ENCODE measurements around the gene C2orf81. TPM values are rescaled to one million over a fixed set of nuclear protein-coding genes. Genes with fewer than 3 reads are reported as not detected.

C2orf81 gene
- total RNA-seq, 1 experiment from 2014 or later, result 2.9 TPM

- no peak for TF ChIP-seq ZNF512 (CRISPR knock-in tag; IDR thresholded peaks at IDR 0.05; ENCODE audit: borderline replicate concordance)
- TF ChIP-seq JUN (CRISPR knock-in tag; IDR thresholded peaks at IDR 0.05), result no peak
Observed at GRCh38 chr2:74447230-74447999, 26.0 kb upstream of the C2orf81 start (continued).

DNA sequence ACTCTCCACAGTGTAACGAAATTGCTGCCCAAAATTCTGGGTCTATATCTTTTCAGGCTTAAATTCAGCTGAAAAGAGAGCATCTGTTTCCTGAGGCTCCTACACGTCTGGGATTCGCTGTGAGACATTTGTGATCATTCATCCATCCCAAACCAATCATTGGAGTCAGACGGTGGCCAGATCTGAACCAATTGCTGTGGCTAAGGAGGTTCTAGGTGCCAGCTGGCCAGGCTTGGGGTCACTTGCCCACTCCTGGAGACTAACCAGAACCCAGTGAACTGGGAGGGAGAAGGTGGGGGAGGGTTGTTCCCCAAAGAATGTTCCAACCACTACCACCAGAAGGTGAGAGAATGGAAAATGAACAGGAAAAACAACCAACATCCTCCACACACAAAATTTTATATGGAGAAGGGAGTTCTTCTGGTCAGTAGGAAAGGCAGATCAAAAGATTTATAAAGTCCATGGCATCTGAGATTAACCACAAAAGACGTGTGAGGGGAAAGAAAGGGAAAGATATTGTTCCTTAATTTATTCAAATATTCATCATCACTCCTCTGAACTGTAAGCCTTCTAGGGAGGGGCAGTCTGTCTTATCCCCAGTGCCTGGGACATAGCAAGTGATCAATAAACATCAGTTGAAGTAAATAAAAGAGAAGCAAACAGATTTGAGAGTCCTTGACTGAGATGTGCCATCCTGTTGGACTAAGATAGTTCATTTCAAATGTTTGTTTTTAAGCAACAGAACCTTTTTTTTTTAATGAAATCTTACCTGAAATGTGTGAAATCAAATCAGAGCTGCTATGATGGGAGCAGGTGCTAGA is 23.3 kb upstream of the C2orf81 start:
- Mint-ChIP-seq H3K27me3 (ENCODE audit: low read depth) (peaks cover 16% of the 10 kb centered on the region), H3K9me3 (no peaks in the 10 kb centered on the region), H3K27ac (no peak overlapping the region; the same call in 1 of the 2 replicates)

More for the DNA sequence above, 23.3 kb upstream of the C2orf81 start:
- DNase-seq (ENCODE audit: low spot score) (no peak), ATAC-seq (no peak)
- Mint-ChIP-seq H3K4me1 (peaks cover 14% of the 10 kb centered on the region), H3K4me3 (no peak overlapping the region), H3K36me3 (no peaks in the 10 kb centered on the region)
- ChIA-PET POLR2A (interaction anchor here (1.4 kb wide), 1 partner anchor 14 kb away, joined by 3 read pairs; the partner anchor contains the start of gene WBP1), CTCF (interaction anchor here (0.8 to 1.1 kb wide), 2 partner anchors 53 to 110 kb away, joined by 3 to 4 read pairs; no protein-coding TSS in a partner anchor)
- no peak for TF ChIP-seq NFYB (CRISPR knock-in tag; conservative IDR thresholded peaks at IDR 0.05; ENCODE audit: low read depth)
- TF ChIP-seq, protein P1, sequence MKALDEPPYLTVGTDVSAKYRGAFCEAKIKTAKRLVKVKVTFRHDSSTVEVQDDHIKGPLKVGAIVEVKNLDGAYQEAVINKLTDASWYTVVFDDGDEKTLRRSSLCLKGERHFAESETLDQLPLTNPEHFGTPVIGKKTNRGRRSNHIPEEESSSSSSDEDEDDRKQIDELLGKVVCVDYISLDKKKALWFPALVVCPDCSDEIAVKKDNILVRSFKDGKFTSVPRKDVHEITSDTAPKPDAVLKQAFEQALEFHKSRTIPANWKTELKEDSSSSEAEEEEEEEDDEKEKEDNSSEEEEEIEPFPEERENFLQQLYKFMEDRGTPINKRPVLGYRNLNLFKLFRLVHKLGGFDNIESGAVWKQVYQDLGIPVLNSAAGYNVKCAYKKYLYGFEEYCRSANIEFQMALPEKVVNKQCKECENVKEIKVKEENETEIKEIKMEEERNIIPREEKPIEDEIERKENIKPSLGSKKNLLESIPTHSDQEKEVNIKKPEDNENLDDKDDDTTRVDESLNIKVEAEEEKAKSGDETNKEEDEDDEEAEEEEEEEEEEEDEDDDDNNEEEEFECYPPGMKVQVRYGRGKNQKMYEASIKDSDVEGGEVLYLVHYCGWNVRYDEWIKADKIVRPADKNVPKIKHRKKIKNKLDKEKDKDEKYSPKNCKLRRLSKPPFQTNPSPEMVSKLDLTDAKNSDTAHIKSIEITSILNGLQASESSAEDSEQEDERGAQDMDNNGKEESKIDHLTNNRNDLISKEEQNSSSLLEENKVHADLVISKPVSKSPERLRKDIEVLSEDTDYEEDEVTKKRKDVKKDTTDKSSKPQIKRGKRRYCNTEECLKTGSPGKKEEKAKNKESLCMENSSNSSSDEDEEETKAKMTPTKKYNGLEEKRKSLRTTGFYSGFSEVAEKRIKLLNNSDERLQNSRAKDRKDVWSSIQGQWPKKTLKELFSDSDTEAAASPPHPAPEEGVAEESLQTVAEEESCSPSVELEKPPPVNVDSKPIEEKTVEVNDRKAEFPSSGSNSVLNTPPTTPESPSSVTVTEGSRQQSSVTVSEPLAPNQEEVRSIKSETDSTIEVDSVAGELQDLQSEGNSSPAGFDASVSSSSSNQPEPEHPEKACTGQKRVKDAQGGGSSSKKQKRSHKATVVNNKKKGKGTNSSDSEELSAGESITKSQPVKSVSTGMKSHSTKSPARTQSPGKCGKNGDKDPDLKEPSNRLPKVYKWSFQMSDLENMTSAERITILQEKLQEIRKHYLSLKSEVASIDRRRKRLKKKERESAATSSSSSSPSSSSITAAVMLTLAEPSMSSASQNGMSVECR (CRISPR knock-in tag; IDR thresholded peaks at IDR 0.05; ENCODE audit: borderline replicate concordance), result no peak
- TF ChIP-seq STAT6 (CRISPR knock-in tag; conservative IDR thresholded peaks at IDR 0.05; ENCODE audit: low read depth), result no peak
- TF ChIP-seq AFF4 (CRISPR knock-in tag; IDR thresholded peaks at IDR 0.05; ENCODE audit: borderline replicate concordance), result no peak
- TF ChIP-seq ZNF263 (CRISPR knock-in tag; IDR thresholded peaks at IDR 0.05; ENCODE audit: low read depth), result no peak
- TF ChIP-seq SMAD4 (CRISPR knock-in tag; IDR thresholded peaks at IDR 0.05), result no peak
- TF ChIP-seq IRF2 (CRISPR knock-in tag; IDR thresholded peaks at IDR 0.05; ENCODE audit: borderline replicate concordance, low read depth), result no peak
- TF ChIP-seq NR1H2 (CRISPR knock-in tag; IDR thresholded peaks at IDR 0.05), result no peak
- TF ChIP-seq SP1 (CRISPR knock-in tag; conservative IDR thresholded peaks at IDR 0.05), result no peak
- TF ChIP-seq, protein P2, sequence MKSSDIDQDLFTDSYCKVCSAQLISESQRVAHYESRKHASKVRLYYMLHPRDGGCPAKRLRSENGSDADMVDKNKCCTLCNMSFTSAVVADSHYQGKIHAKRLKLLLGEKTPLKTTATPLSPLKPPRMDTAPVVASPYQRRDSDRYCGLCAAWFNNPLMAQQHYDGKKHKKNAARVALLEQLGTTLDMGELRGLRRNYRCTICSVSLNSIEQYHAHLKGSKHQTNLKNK (CRISPR knock-in tag; IDR thresholded peaks at IDR 0.05), result no peak

All from WTC11 (cell line).